Liver (tissue), 9 donors: ENCODE measurements around the gene LRIG1. TPM values are rescaled to one million over a fixed set of nuclear protein-coding genes. Genes with fewer than 3 reads are reported as not detected.

Experiments used
- DNase-seq: peaks from one replicate; pipeline ENCODE4 v3.0.0-alpha.2; 2017; ENCODE audit warnings: low spot score
- H3K27ac ChIP-seq, 2 donors: one replicate each; pipeline ENCODE4 v1.7.0; 2013; ENCODE audit warnings: inconsistent platforms in 2 of 2, low read length in 2 of 2, control low read depth in 1 of 2, low read depth in 1 of 2, mild to moderate bottlenecking in 1 of 2
- H3K27me3 ChIP-seq, 4 donors: one replicate each; pipeline versions ENCODE4 v1.6.1 to v1.7.0; 2013; ENCODE audit warnings: low read length in 3 of 4, inconsistent platforms in 1 of 4, mild to moderate bottlenecking in 1 of 4, moderate library complexity in 1 of 4; ENCODE audit not compliant: control insufficient read depth in 4 of 4, insufficient read depth in 4 of 4
- H3K36me3 ChIP-seq, 4 donors: one replicate each; pipeline versions ENCODE4 v1.6.1 to v1.7.0; 2013; ENCODE audit warnings: low read length in 3 of 4, mild to moderate bottlenecking in 3 of 4, low read depth in 1 of 4, moderate library complexity in 1 of 4; ENCODE audit not compliant: control insufficient read depth in 4 of 4, insufficient read depth in 3 of 4
- H3K4me1 ChIP-seq, 4 donors: one replicate each; pipeline versions ENCODE4 v1.6.1 to v1.7.0; 2013; ENCODE audit warnings: low read length in 3 of 4, mild to moderate bottlenecking in 3 of 4, moderate library complexity in 1 of 4; ENCODE audit not compliant: control insufficient read depth in 4 of 4, insufficient read depth in 4 of 4
- H3K4me3 ChIP-seq, 3 donors: one replicate each; pipeline versions ENCODE4 v1.6.1 to v1.7.0; 2013; ENCODE audit warnings: low read length in 3 of 3, control low read depth in 1 of 3, low read depth in 1 of 3, mild to moderate bottlenecking in 1 of 3
- H3K9ac ChIP-seq, 2 donors: one replicate each; pipeline ENCODE4 v1.7.0; 2013; ENCODE audit warnings: low read length in 2 of 2, mild to moderate bottlenecking in 2 of 2, moderate library complexity in 2 of 2, control low read depth in 1 of 2, low read depth in 1 of 2
- H3K9me3 ChIP-seq, 4 donors: one replicate each; pipeline versions ENCODE4 v1.6.1 to v1.7.0; 2013; ENCODE audit warnings: low read length in 3 of 4; ENCODE audit not compliant: control insufficient read depth in 4 of 4
- ATF3 ChIP-seq: IDR thresholded peaks from 2 replicates; pipeline ENCODE4 v1.6.1; 2016; ENCODE audit warnings: antibody characterized with exemption
- CTCF ChIP-seq: fragments of 150-350 bp; IDR thresholded peaks from 2 replicates; pipeline ENCODE4 v1.5.1; 2017; ENCODE audit warnings: improper control_type of control experiment, low read depth, low read length; ENCODE audit not compliant: missing input control
- EGR1 ChIP-seq, 2 donors: IDR thresholded peaks; 2 replicates each; pipeline ENCODE4 v1.6.1; 2016 to 2018; ENCODE audit warnings: antibody characterized with exemption in 2 of 2, low read depth in 2 of 2
- FOXA1 ChIP-seq: IDR thresholded peaks from 2 replicates; pipeline ENCODE4 v1.6.1; 2016; ENCODE audit warnings: antibody characterized with exemption
- FOXA2 ChIP-seq: IDR thresholded peaks from 2 replicates; pipeline ENCODE4 v1.6.1; 2016; ENCODE audit warnings: antibody characterized with exemption
- GABPA ChIP-seq, 2 donors: IDR thresholded peaks in 1 of 2; conservative IDR thresholded peaks in 1 of 2; 2 replicates each; pipeline ENCODE4 v1.6.1; 2016; ENCODE audit warnings: antibody characterized with exemption in 2 of 2, mild to moderate bottlenecking in 1 of 2, moderate library complexity in 1 of 2
- HNF4A ChIP-seq, 2 donors: conservative IDR thresholded peaks; 2 replicates each; pipeline ENCODE4 v1.6.1; 2016; ENCODE audit warnings: antibody characterized with exemption in 2 of 2, mild to moderate bottlenecking in 2 of 2
- HNF4G ChIP-seq: IDR thresholded peaks from 2 replicates; pipeline ENCODE4 v1.6.1; 2016; ENCODE audit warnings: antibody characterized with exemption
- JUND ChIP-seq, 2 donors: IDR thresholded peaks; 2 replicates each; pipeline ENCODE4 v1.6.1; 2016; ENCODE audit warnings: antibody characterized with exemption in 2 of 2
- MAX ChIP-seq: IDR thresholded peaks from 2 replicates; pipeline ENCODE4 v1.6.1; 2016; ENCODE audit warnings: antibody characterized with exemption
- NR2F2 ChIP-seq: IDR thresholded peaks from 2 replicates; pipeline ENCODE4 v1.6.1; 2016; ENCODE audit warnings: antibody characterized with exemption
- RAD21 ChIP-seq, 2 donors: IDR thresholded peaks; 2 replicates each; pipeline ENCODE4 v1.6.1; 2016; ENCODE audit warnings: antibody characterized with exemption in 2 of 2, mild to moderate bottlenecking in 2 of 2
- REST ChIP-seq: IDR thresholded peaks from 2 replicates; pipeline ENCODE4 v1.6.1; 2016; ENCODE audit warnings: antibody characterized with exemption, mild to moderate bottlenecking
- RXRA ChIP-seq, 2 donors: IDR thresholded peaks; 2 replicates each; pipeline ENCODE4 v1.6.1; 2017 to 2018; ENCODE audit warnings: antibody characterized with exemption in 2 of 2, mild to moderate bottlenecking in 1 of 2
- SP1 ChIP-seq: IDR thresholded peaks from 2 replicates; pipeline ENCODE4 v1.6.1; 2018; ENCODE audit warnings: antibody characterized with exemption, mild to moderate bottlenecking
- TAF1 ChIP-seq: conservative IDR thresholded peaks from 2 replicates; pipeline ENCODE4 v1.6.1; 2016; ENCODE audit warnings: antibody characterized with exemption, mild to moderate bottlenecking
- YY1 ChIP-seq: IDR thresholded peaks from 2 replicates; pipeline ENCODE4 v1.6.1; 2016; ENCODE audit warnings: antibody characterized with exemption, mild to moderate bottlenecking
- ZBTB33 ChIP-seq: IDR thresholded peaks from 2 replicates; pipeline ENCODE4 v1.6.1; 2016; ENCODE audit warnings: antibody characterized with exemption
- WGBS: extraction: QIAGEN DNeasy Blood & Tissue Kit; methylation state at CpG from one replicate; pipeline ENCODE4 v1.1.7; 2013; 5-methylcytosine and 5-hydroxymethylcytosine counted together
- polyA plus RNA-seq, 2 donors: library from polyadenylated mRNA; stranded (reverse) in 1 of 2; unstranded in 1 of 2; fragments of 200-250 nt in 1 of 2; fragments of >200 nt in 1 of 2; fragmentation: Nextera tagmentation in 1 of 2; extraction: Ambion mirVana in 1 of 2; gene quantifications; one replicate each; pipeline versions ENCODE4 v1.2.1 to v1.2.3, GENCODE V29; 2013 to 2015
- total RNA-seq, 2 donors: library from RNA; depleted of rRNA; stranded (reverse); fragments of >200 nt; gene quantifications; one replicate each; pipeline ENCODE4 v1.2.3, GENCODE V29; 2014
- donor health status: healthy.
- donor health status: healthy.
- donor health status: healthy.
- donor health status: healthy.
- donor health status: healthy.

The LRIG1 gene
- total and polyA plus RNA-seq, 4 donors: 9.4 to 48.9 (median 12.9) TPM

GRCh38 chr3:66476852-66477381 lies 23.9 kb downstream of the LRIG1 start:
- Histone ChIP-seq H3K9ac (no peak overlapping the region), H3K4me3 (no peak overlapping the region), H3K27ac (peak overlapping the region; percentile 16 to 19), H3K9me3 (no peaks in the 10 kb centered on the region), H3K4me1 (peaks cover 25 to 70% (median 60%) of the 10 kb centered on the region in 4 donors), H3K27me3 (no peaks in the 10 kb centered on the region), H3K36me3 (no peaks in the 10 kb centered on the region)
- DNase-seq: no peak
- TF ChIP-seq ZBTB33: no peak
- no peak for TF ChIP-seq ATF3
- no peak for TF ChIP-seq TAF1
- TF ChIP-seq RXRA (IDR thresholded peaks at IDR 0.05): peak in 1 of 2 donors; percentile 40
- peak; percentile 21 for TF ChIP-seq FOXA2
- no peak for TF ChIP-seq NR2F2
- peak; percentile 25 for TF ChIP-seq SP1
- peak; percentile 42 for TF ChIP-seq MAX
- no peak for TF ChIP-seq JUND (IDR thresholded peaks at IDR 0.05)
- TF ChIP-seq EGR1 (IDR thresholded peaks at IDR 0.05; ENCODE audit: low read depth in 2 of 2): no peak
- no peak for TF ChIP-seq HNF4G
- peak; percentile 31 to 57 for TF ChIP-seq HNF4A (conservative IDR thresholded peaks at IDR 0.05)
- peak; percentile 64 for TF ChIP-seq YY1
- TF ChIP-seq FOXA1: no peak
- no peak for TF ChIP-seq CTCF
- peak in 1 of 2 donors; percentile 13 for TF ChIP-seq RAD21 (IDR thresholded peaks at IDR 0.05)
- TF ChIP-seq REST: no peak
- no peak for TF ChIP-seq GABPA (IDR thresholded peaks at IDR 0.05 in 1 of 2, conservative IDR thresholded peaks at IDR 0.05 in 1 of 2)
- WGBS: 50% methylated on average over 9 of the region's 9 CpGs
